ENCODE data around the gene CYP1A2.

CYP1A2 gene

DNA sequence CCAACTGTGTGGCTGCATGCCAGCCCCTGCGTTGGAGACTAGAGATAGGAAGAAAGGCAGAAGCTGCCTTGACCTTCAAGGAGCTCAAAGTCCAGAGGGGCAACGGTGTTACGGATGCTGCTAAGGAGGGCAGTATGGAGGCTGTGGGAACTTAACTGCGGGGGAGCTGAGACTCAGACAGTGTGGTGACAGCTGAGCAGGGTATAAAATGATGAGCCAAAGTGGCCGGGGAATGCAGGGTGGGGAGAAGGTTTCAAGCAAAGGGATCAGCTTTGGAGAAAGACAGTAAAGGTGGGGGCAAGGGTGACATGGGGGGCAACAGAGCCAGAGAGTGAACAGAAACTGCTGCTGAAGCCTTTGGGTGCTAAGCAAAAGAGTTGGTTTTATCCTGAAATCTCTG is 6.2 kb upstream of the CYP1A2 start:
- no peak for DNase-seq (ENCODE audit: low read depth)

GRCh38 chr15:74746389-74746788 is 2.3 kb upstream of the CYP1A2 start:
- DNase-seq (ENCODE audit: low read depth) = no peak

GRCh38 chr15:74749832-74750231 is 1.2 kb downstream of the CYP1A2 start:
- DNase-seq (ENCODE audit: low read depth) = no peak

DNA sequence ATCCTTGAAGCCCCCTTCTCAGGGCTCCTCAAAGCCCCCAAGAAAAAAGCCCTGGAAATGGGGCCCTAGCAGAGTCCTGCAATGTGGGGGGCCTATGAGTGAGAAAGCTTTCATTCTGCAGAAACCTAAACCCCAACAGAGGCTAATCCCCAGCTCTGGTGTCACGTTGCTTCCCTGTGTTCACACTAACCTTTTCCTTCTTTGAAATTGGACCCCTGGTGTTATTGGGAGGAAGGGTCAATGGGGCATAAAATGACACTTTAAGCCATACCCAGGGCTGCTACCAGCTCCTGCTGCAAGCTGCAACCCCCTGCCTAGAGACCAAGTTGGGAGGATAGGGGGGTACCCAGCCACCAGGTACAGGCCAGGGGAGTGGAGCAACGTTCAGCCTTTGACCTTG is 2.1 kb downstream of the CYP1A2 start:
- DNase-seq (ENCODE audit: low read depth) = no peak

DNA sequence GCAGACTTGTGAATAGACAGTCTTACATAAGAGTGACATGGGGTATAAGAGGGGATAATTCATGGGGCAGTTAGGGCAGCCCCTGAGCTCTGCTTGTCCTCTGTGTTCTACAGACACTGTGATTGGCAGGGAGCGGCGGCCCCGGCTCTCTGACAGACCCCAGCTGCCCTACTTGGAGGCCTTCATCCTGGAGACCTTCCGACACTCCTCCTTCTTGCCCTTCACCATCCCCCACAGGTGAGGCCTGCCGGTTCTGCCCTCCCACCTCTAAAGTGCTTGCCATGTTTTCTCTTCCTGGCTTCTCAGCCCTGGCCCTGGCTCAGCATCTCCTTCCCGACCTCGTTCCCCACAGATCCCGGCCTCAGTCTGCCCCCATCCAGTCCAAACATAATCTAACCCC is 3.4 kb downstream of the CYP1A2 start:
- DNase-seq (ENCODE audit: low read depth) = no peak

- no peak for DNase-seq (ENCODE audit: low read depth)
These were observed 3.9 kb downstream of the CYP1A2 start for GRCh38 chr15:74752531-74752930.

- DNase-seq (ENCODE audit: low read depth) = no peak
These were observed 6.1 kb downstream of the CYP1A2 start for GRCh38 chr15:74754593-74755215.

DNA sequence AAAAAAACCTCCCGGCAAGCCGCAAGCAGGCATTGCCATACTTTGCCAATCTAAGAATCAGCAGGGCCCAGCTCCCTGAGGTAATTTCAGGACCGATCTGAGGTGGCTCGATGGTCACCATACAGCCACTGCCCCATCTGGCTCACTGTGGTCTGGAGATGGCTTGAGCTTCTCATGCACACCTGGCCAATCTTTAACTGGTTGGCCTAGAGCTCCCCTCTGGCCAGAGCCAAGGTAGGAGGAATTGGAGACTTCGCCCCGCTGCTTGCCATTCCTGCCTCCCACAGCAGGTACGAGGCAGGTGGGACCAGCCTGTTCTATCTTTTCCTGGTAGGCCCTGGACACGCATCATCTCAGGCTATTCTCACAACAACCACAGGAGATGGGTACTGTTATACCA is 10.1 kb downstream of the CYP1A2 start:
- DNase-seq (ENCODE audit: low read depth) = no peak

DNA sequence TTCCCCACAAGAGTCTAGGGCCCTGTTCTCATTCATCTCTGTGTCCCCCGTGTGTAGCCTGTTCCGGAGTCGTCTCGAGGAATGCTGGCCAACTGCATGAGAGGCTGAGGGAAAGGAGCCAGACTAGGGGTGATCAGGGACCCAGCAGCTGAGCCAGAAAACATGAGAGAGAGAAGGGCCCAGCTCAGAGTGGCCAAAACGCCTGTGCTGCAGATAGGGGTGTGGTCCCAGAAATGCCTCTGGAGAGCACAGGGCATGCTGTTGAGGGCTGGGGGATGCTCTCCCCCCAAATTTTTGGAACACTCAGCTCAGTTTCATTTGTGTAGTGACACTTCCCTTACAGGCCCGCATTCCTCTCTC is 14.1 kb downstream of the CYP1A2 start:
- DNase-seq (ENCODE audit: low read depth) = no peak

DNA sequence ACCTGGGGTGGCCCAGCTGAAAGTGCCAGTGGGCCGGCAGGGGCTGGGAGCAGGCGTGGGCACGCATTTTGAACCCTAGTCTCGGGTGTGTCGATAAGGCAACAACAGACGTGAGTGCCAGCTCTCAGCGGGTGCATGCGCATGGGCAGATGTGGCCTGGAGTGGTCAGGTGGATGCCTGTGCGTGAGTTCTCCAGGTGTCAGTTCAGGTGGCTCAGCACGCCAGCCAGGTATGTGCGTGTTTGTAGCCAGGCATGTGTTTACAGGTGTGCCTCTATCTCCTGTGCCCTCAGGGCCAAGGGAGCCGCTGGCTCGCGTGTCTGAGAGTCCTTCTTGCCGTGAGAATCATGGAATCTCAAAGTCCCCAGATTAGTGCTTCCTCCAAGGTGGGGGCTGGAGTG is 14.8 kb downstream of the CYP1A2 start:
- no peak for DNase-seq (ENCODE audit: low read depth)

- DNase-seq (ENCODE audit: low read depth) = no peak
These were observed 18.8 kb downstream of the CYP1A2 start for GRCh38 chr15:74767167-74768098.

DNA sequence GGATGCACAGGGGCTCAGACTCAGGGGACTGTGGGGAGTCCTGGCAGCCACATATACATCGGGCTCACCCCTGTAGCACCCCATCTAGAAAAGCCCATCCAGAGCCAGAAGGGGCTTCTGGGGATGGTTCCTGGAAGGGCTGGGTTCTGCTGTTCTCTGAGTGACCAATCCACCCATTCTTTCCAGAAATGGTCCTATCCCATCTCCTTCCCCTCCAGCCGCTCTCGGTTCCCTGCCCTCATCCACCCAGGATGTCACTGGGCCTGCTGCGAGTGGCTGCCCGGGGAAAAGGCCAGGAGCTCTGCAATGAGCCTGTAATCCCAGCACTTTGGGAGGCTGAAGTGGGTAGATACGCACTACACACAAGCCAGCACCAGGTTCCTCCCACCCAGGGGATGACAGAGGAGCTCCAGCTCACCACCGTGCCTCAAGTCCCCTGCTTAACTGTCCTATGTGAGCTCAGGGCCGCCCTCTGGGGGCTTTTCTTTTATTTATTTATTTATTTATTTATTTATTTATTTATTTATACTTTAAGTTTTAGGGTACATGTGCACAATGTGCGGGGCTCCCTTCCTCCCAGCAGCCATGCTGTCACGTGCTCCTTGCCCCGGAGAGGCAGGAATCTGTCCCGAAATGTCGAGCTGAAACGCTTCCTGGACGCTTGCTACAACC is 19.6 kb downstream of the CYP1A2 start:
- no peak for DNase-seq (ENCODE audit: low read depth)

- no peak for DNase-seq (ENCODE audit: low read depth)
These were observed 20.2 kb downstream of the CYP1A2 start for GRCh38 chr15:74768771-74769342.

- no peak for DNase-seq (ENCODE audit: low read depth)
These were observed 20.9 kb downstream of the CYP1A2 start for GRCh38 chr15:74769463-74770025.

DNA sequence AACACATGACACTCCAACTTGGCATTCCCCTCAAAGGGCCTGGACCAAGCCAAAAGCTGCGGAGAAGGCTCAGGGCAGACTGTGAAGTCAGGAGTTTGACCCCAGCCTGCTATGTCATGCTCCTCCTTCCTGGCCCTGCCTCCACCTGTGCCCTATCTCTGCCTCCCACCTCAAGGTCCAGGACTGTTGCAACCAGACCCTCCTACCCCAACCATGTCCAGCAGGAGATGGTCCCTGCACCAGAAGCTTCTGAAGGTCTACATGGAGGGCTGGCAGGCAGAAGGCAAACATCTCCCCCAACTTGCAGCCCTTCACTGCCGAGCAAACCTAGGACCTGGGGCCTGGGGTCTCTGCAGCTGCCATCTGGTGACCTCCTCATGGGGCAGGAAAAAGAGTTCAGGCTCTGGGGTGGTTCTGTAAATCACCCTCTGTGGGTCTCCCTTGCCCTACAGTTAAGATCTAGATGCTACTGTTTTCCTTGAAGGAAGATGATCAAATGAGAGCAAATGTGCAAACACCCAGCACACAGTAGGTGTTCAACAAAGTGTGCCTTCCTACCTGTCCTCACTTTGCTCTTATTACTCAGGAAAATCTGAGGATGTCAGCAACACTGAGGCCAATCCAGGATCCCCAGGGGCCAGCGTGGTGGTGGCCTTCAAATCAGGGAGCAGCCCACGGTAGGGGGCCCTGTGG is 21.7 kb downstream of the CYP1A2 start:
- no peak for DNase-seq (ENCODE audit: low read depth)

DNA sequence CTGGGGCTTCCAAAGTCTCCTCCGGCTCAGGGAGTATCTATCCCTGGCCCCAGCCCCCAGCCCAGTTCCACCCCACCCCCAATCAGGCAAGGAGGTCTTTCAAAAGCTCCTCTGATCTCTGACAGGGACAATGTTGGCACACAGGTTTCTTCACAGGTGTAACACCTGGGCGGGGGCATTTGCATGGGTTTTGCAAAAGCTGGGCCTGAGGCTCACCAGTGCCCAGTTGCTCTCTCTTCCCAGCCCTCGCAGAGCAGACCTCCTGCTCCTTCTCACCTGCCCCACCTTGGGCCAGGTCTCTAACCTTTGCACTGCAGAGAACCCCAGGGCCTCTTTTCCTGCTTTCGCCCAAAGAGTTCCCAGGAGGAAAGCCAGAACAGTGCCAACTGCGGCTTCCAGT is 24.7 kb downstream of the CYP1A2 start:
- no peak for DNase-seq (ENCODE audit: low read depth)

DNA sequence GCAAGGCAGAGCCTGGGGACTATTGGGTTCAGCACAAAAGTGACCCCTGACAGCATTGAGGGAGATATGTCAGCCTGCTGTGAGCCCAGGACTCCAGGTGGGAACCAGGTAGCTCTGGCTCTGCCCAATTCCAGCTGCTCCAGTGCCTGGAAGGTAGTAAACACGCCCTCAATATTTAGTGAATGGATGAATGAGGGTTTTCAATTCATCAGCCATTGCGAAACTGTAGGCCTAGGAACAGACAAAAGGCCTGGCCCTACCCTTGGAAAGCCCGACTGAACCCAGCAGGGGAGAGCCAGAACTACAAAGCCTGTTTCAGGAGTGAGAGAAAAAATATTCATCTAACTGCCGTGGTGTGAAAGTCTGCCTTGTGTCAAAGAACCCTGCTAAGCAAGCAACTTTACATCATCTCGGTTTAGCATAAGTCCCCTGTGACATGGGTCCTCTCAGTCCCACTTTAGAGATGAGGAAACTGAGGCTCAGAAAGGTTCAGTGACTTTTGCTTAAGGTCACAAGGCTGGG is 25.1 kb downstream of the CYP1A2 start:
- DNase-seq (ENCODE audit: low read depth) = no peak

DNA sequence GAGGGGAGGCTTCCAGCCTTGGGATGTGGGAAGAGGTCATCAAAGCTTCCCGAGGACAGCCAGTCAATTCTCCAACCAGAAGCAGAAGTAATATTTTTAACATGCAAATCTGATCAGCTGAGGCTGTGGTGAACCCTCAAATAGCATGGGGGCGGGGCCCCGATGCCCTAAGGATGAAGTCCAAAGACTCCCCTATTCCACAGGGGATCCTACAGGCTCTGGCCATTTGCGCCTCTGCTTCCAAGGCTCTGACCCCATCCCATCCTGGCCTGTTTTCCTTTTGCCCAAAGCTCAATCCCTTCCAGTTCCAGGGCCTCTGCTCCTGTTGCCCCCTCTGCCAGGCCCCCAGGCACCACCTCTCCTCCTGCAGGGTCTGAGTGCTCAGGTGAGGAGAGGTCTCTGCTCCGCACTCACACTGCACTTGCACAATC is 26.5 kb downstream of the CYP1A2 start:
- no peak for DNase-seq (ENCODE audit: low read depth)

- DNase-seq (ENCODE audit: low read depth) = no peak
These were observed 27.2 kb downstream of the CYP1A2 start for GRCh38 chr15:74775894-74776293.

DNA sequence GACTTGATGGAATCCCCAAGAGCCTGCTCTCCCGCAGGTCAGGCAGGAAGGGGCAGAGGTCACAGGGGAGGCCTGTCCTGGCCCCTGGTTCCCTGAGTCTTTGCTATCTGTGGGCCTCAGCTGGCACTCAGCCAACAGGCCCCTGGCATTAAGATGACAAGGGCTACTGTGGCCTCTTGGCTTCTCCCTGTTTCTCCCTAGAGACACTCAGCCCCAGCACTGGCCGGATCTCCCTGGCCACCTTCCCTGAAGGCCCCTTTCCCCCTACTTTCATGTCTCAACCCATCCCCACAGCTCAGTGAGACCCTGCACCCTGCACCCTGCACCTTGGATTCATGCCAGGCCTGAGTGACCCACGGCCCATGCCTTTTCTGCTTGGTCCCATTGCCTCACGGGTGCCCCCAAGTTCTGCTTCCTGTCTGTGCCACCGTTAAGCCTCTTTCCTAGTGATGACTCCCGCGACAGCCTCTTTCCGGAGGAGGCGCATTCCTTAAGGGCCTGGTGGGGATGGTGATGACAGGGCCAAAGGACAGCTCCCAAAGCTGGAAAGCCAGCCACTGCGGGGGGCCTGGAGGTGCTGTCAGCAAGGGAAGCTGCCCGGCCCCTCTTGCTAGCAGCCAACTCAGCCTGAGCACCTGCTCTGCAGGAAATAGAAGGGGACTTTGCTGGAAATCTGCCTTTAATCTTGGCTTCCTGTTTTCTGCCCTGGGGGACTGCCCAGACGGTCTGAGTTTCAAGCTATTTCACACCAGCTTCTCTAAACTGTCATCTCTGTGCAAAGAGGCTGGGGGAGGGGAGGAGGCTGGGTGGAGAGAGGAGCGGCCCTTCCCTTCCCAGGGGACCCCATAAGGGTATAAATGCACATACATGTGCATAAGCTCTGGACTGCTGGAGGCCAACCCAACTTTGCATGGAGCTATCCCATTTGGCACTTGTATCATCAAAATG is 28.4 kb downstream of the CYP1A2 start:
- DNase-seq (ENCODE audit: low read depth) = no peak

Measured in stimulated activated CD8-positive, alpha-beta memory T cell treated with anti-CD3 and anti-CD28 coated beads, Interleukin-15, amount 100 ng/mL, for 24 hours (primary cell).